ENCODE measurements around the gene GCGR. TPM values are rescaled to one million over a fixed set of nuclear protein-coding genes. Genes with fewer than 3 reads are reported as not detected.

GCGR gene
- polyA plus RNA-seq, 1 donor (not counting 4 experiments of a cell fraction or from before 2014, with no cell fraction given) = not detected

- no peaks in the 10 kb centered on the region for H4K20me1 ChIP-seq (ENCODE audit: control insufficient read depth, extremely low read depth, insufficient read depth, low read length)
- H3K4me2 ChIP-seq (ENCODE audit: control insufficient read depth, extremely low read depth, insufficient read depth, low read depth, low read length) = no peak overlapping the region
- peaks cover 65% of the 10 kb centered on the region for H3K27me3 ChIP-seq (ENCODE audit: control insufficient read depth, extremely low read depth, insufficient read depth, low read length)
- H3K36me3 ChIP-seq (ENCODE audit: control insufficient read depth in 2 of 2, extremely low read depth in 1 of 2, insufficient read depth in 2 of 2, low read length in 2 of 2) = no peaks in the 10 kb centered on the region
- no peaks in the 10 kb centered on the region for H3K79me2 ChIP-seq (ENCODE audit: control insufficient read depth, insufficient read depth, low read length)
- H3K27ac ChIP-seq (ENCODE audit: control insufficient read depth, insufficient read depth, low read length) = no peak overlapping the region
- dilution Hi-C loops (cut with MboI; ENCODE audit: extremely low pct_ligation_motif_present, low sequenced_read_pairs) = no loop called here
- TF ChIP-seq EZH2 (IDR thresholded peaks at IDR 0.05; ENCODE audit: low read length) (no peak), CTCF (optimal IDR thresholded peaks at IDR 0.05 in 1 of 3, IDR thresholded peaks at IDR 0.05 in 1 of 3, conservative IDR thresholded peaks at IDR 0.05 in 1 of 3; ENCODE audit: extremely low read depth in 1 of 3, insufficient read depth in 2 of 3, low read length in 3 of 3) (no peak)
- H3K4me1 ChIP-seq (ENCODE audit: control insufficient read depth, extremely low read depth, insufficient read depth, low read length) = no peaks in the 10 kb centered on the region
- no peaks in the 10 kb centered on the region for H3K9me1 ChIP-seq (ENCODE audit: control insufficient read depth, extremely low read depth, insufficient read depth, low read length)
- DNase-seq (ENCODE audit: low read depth, low spot score) = no peak
- no peak overlapping the region for H2AFZ ChIP-seq (ENCODE audit: control insufficient read depth, low read length)
- FAIRE-seq = no peak
- no peak overlapping the region for H3K4me3 ChIP-seq (ENCODE audit: control insufficient read depth in 2 of 3, extremely low read depth in 1 of 3, insufficient read depth in 2 of 3, low read depth in 1 of 3, low read length in 3 of 3)
- H3K9ac ChIP-seq (ENCODE audit: control insufficient read depth, extremely low read depth, insufficient read depth, low read length) = no peak overlapping the region
- H3K9me3 ChIP-seq (ENCODE audit: control insufficient read depth, low read depth, low read length) = no peaks in the 10 kb centered on the region
Measured at GRCh38 chr17:81807210-81807719, 3.3 kb downstream of the GCGR start.

- no peak overlapping the region for H3K9ac ChIP-seq (ENCODE audit: control insufficient read depth, extremely low read depth, insufficient read depth, low read length)
- no peaks in the 10 kb centered on the region for H3K4me1 ChIP-seq (ENCODE audit: control insufficient read depth, extremely low read depth, insufficient read depth, low read length)
- H2AFZ ChIP-seq (ENCODE audit: control insufficient read depth, low read length) = no peak overlapping the region
- no peaks in the 10 kb centered on the region for H4K20me1 ChIP-seq (ENCODE audit: control insufficient read depth, extremely low read depth, insufficient read depth, low read length)
- H3K27me3 ChIP-seq (ENCODE audit: control insufficient read depth, extremely low read depth, insufficient read depth, low read length) = peaks cover 59% of the 10 kb centered on the region
- TF ChIP-seq CTCF (optimal IDR thresholded peaks at IDR 0.05 in 1 of 3, IDR thresholded peaks at IDR 0.05 in 1 of 3, conservative IDR thresholded peaks at IDR 0.05 in 1 of 3; ENCODE audit: extremely low read depth in 1 of 3, insufficient read depth in 2 of 3, low read length in 3 of 3) = no peak
- TF ChIP-seq EZH2 (IDR thresholded peaks at IDR 0.05; ENCODE audit: low read length) = no peak
- FAIRE-seq = no peak
- H3K79me2 ChIP-seq (ENCODE audit: control insufficient read depth, insufficient read depth, low read length) = no peaks in the 10 kb centered on the region
- DNase-seq (ENCODE audit: low read depth, low spot score) = no peak
- no peaks in the 10 kb centered on the region for H3K9me1 ChIP-seq (ENCODE audit: control insufficient read depth, extremely low read depth, insufficient read depth, low read length)
- no peak overlapping the region for H3K4me3 ChIP-seq (ENCODE audit: control insufficient read depth in 2 of 3, extremely low read depth in 1 of 3, insufficient read depth in 2 of 3, low read depth in 1 of 3, low read length in 3 of 3)
- dilution Hi-C loops (cut with MboI; ENCODE audit: extremely low pct_ligation_motif_present, low sequenced_read_pairs) = no loop called here
- H3K27ac ChIP-seq (ENCODE audit: control insufficient read depth, insufficient read depth, low read length) = no peak overlapping the region
- H3K9me3 ChIP-seq (ENCODE audit: control insufficient read depth, low read depth, low read length) = no peaks in the 10 kb centered on the region
- no peak overlapping the region for H3K4me2 ChIP-seq (ENCODE audit: control insufficient read depth, extremely low read depth, insufficient read depth, low read depth, low read length)
- H3K36me3 ChIP-seq (ENCODE audit: control insufficient read depth in 2 of 2, extremely low read depth in 1 of 2, insufficient read depth in 2 of 2, low read length in 2 of 2) = no peaks in the 10 kb centered on the region
Measured at GRCh38 chr17:81807839-81808238, 3.9 kb downstream of the GCGR start.

All from keratinocyte (primary cell).